Measurements from ENCODE around the gene EPM2AIP1.

Gene EPM2AIP1

GRCh38 chr3:36944641-36945270 lies 48.2 kb downstream of the EPM2AIP1 start, which contains the start of gene TRANK1:
TSS of gene TRANK1 (minus strand) at chr3:36945054. CDS start at chr3:36944809, 245 bp downstream.
- DNase-seq: no peak

- peak; percentile 1 for DNase-seq
These were observed 48.8 kb downstream of the EPM2AIP1 start for GRCh38 chr3:36944012-36944640.

- no peak for DNase-seq
These were observed 49.3 kb downstream of the EPM2AIP1 start for GRCh38 chr3:36943601-36944000.

- DNase-seq: no peak
These were observed 50.2 kb downstream of the EPM2AIP1 start for GRCh38 chr3:36942638-36943248.

GRCh38 chr3:36941658-36942057 lies 51.3 kb downstream of the EPM2AIP1 start:
- DNase-seq: no peak

- no peak for DNase-seq
These were observed 51.8 kb downstream of the EPM2AIP1 start for GRCh38 chr3:36941162-36941561.

- no peak for DNase-seq
These were observed 55.4 kb downstream of the EPM2AIP1 start for GRCh38 chr3:36937492-36937891.
